Esophagus squamous epithelium (tissue), 4 donors: ENCODE data around the gene HOXB5.

Experiments
- CTCF ChIP-seq, 6 experiments: fragments of 450-650 bp in 4 of 6; fragments of 200-600 bp in 2 of 6; sonication (generic) in 2 of 6; IDR thresholded peaks; one replicate each; pipeline ENCODE4 v1.5.1; 2016 to 2019; ENCODE audit warnings: antibody characterized with exemption in 6 of 6, mild to moderate bottlenecking in 4 of 6, moderate library complexity in 4 of 6
- POLR2A ChIP-seq, 4 donors: fragments of 450-650 bp; IDR thresholded peaks; one replicate each; pipeline ENCODE4 v1.6.1; 2017; ENCODE audit warnings: antibody characterized with exemption in 4 of 4, mild to moderate bottlenecking in 4 of 4, moderate library complexity in 3 of 4

GRCh38 chr17:48545539-48545938 is 48.0 kb downstream of the HOXB5 start:
- TF ChIP-seq CTCF (IDR thresholded peaks at IDR 0.05) (no peak), POLR2A (IDR thresholded peaks at IDR 0.05) (no peak)
